LoVo (cell line): ENCODE results near the gene SPECC1.
A peak's percentile ranks its signal among the peaks of the same experiment; 100 is the strongest.
"Not testable (repeated sequence)": the region's sequence is repeated elsewhere in the genome, so short reads cannot be mapped to it uniquely, and the experiment has no call there.

Source experiments
- DNase-seq: peaks from one replicate; pipeline ENCODE4 v3.0.0-alpha.2; 2016; ENCODE audit warnings: low spot score

SPECC1 gene, protein sequence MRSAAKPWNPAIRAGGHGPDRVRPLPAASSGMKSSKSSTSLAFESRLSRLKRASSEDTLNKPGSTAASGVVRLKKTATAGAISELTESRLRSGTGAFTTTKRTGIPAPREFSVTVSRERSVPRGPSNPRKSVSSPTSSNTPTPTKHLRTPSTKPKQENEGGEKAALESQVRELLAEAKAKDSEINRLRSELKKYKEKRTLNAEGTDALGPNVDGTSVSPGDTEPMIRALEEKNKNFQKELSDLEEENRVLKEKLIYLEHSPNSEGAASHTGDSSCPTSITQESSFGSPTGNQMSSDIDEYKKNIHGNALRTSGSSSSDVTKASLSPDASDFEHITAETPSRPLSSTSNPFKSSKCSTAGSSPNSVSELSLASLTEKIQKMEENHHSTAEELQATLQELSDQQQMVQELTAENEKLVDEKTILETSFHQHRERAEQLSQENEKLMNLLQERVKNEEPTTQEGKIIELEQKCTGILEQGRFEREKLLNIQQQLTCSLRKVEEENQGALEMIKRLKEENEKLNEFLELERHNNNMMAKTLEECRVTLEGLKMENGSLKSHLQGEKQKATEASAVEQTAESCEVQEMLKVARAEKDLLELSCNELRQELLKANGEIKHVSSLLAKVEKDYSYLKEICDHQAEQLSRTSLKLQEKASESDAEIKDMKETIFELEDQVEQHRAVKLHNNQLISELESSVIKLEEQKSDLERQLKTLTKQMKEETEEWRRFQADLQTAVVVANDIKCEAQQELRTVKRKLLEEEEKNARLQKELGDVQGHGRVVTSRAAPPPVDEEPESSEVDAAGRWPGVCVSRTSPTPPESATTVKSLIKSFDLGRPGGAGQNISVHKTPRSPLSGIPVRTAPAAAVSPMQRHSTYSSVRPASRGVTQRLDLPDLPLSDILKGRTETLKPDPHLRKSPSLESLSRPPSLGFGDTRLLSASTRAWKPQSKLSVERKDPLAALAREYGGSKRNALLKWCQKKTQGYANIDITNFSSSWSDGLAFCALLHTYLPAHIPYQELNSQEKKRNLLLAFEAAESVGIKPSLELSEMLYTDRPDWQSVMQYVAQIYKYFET

DNA sequence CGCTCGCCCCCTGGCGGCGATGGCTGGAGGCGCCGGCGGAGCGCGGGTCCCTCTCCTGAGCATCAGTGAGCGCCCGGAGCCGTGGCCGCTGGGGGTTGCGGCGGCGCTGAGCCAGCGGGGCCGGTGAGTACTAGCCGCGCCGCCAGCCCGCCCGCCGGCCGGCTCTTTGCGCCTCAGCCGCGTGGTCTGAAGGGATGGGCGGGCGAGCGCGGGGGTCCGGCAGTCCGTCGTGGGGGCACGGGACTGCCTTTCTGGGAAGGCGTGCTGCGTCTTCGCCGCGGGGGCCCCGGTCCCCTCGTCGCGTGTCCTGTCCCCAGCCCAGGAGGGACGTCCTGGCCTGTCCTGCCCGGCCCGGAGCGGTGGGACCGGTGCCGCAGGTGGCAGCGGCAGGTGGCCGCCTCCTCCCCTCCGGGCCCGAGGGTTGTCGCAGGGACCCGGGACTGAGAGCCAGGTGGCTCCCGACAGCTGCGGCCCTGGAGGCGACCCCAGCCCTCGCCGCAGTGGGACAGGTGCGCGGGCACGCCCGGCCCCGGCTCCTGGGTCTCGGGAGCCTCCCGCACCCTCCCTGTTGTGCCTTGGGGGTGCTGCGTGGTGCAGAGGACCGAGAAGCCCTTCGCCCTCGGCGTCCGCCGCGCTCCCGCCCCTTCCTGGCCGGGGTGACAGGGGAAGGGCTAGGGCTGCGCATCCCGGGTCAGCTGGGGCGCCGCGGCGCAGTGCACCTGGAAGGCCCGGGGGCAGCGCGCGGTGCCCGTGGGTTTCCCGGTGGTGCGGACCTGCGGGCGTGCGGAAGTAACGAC is at the start of gene SPECC1:
Gene SPECC1, plus strand, starts transcription at position 58 of the 797 bp plus-strand sequence. CDS start 87,293 bp downstream, outside the sequence.
- DNase-seq: peak; percentile 86

DNA sequence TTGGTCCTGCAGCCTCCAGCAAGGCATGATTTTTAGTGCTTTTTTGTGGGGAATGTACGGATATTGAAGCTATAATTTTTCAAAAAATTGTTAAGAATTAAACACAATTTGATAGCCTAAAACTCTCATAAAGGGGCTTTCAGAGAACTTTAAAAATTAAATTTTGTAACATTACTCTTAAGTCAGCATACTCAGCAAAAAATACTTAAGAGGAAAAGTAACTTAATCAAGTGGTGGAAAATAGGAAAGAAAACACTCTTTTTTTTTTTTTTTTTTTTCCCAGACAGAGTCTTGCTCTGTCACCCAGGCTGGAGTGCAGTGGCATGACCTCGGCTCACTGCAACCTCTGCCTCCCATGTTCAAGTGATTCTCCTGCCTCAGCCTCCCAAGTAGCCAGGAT is 46.2 kb upstream of the SPECC1 start:
- DNase-seq: not testable (repeated sequence)

DNA sequence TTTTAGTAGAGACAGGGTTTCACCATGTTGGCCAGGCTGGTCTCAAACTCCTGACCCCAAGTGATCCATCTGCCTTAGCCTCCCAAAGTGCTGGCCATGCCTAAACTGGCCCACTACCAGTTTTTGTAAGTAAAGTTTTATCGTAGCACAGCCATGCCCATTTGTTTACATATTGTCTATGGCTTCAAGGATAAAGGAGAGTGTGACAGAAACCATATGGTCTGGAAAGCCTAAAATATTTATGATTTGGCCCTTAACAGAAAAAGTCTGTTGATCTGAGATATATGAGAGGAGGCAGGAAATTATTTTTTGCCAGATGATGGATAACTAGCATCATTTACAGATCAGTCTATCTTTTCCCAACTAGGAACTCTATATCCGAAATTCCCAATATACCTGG is 36.0 kb upstream of the SPECC1 start:
- DNase-seq: no peak

DNA sequence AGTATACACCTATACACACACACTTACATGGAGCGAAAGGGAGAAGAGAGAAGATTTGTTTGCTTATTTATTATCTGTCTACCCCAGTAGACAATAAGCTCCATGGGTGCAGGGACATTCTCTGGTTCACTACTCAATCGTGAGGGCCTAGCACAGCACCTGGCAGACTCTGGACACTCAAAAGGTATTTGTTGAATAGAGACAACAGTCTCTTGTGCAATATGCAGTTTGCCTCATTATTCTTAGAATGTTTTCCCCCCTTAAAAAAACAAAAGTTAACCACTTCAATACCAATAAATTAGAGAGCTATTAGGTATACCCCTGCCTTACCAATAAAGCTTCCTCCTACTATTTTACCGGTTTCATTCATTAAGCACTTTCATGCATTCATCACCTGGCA is 33.6 kb upstream of the SPECC1 start:
- no peak for DNase-seq

DNA sequence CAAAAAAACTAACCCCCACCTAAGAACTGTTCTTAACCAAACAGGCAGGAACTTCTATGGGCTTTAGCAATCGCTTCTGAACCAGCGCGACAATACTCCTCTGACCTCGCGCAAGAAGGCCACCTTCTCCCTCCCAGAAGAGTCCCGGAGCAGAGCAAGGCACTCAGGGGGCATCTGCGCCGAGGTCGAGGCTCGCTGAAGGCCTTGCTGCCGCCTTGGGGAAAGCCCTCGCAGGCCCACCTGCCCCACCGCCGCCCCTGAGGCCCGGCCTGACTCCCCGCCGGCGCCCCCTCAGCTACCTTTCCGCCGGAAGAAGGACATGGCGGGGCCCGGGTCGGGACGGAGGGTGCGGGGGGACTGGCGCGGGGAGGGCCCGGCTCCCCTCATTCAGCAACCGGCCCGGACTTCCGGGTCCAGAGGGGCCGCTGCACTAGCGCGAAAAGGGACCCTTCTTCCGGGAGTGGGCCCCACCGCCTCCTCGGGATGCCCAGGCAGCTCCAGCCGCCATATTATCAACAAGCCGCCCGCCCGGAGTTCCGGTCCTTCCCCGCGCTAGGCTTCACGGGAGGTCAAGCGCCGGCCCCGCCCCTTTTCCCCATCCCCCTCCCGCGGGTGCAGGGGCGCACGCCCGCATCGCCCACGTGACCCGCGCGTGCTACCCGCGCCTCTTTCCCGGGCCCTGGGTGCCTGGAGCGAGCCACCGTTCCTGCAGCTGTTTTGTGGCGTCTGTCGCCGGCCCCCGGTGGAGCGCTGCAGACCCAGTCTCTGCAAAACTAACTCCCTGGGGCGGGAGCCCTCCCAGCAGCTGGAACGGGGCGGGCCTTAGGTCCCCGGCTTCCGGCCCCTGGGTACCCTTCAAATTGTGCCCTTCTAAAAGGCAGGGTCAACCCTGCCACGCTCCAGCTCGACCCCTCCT is 31.6 kb upstream of the SPECC1 start, which contains the start of gene AKAP10:
Gene AKAP10, minus strand, starts transcription at position 536 of the 916 bp plus-strand sequence. Its CDS starts 149 bp downstream, at position 387.
- peak; percentile 85 for DNase-seq

DNA sequence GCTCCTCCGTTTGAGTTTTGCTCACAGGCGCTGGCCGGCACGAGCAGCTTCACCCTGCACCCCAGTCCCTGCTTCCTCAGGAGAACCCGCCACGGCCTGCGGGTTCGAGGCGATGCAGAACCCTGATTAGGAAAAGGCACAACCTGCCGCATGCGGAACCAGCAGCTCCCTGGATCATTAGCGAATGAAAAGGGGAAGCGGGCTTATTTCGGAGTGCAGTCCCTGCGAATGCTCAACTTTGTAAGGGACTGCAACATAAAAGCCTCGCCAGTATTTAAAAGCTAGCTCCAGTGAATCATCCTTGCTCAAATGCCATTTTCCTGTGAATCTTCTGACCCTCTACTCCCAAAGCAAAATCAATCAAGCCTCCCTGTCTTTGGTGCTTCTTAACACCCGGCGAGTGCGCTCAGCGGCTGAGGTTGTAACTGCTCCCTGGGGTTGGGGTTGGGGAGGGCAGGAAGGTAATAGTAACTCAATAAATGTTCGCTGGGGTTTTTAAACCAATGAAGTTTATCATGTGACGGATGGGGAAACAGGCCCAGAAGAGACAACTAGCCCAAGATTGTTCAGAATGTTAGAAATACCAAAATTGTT is 30.9 kb upstream of the SPECC1 start:
- DNase-seq: no peak

DNA sequence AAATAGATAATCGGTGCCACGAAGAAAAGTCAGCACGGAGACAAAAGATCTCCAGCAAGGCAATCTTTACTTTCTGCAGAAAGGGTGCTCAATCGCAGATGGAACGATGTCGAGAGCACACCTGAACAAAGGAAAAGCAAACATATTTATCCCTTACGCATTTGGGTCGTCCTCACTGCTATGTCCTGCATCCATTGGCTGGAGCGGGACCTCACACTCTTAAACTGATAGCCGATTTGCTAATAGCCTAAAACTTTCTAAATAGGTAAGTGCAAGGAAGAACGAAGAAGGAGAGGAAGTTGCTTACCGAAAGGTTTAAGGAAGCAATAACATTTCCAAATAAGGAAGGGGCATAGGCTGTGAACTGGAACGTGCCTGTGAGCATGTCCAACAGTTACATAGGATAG is 30.4 kb upstream of the SPECC1 start:
- no peak for DNase-seq

DNA sequence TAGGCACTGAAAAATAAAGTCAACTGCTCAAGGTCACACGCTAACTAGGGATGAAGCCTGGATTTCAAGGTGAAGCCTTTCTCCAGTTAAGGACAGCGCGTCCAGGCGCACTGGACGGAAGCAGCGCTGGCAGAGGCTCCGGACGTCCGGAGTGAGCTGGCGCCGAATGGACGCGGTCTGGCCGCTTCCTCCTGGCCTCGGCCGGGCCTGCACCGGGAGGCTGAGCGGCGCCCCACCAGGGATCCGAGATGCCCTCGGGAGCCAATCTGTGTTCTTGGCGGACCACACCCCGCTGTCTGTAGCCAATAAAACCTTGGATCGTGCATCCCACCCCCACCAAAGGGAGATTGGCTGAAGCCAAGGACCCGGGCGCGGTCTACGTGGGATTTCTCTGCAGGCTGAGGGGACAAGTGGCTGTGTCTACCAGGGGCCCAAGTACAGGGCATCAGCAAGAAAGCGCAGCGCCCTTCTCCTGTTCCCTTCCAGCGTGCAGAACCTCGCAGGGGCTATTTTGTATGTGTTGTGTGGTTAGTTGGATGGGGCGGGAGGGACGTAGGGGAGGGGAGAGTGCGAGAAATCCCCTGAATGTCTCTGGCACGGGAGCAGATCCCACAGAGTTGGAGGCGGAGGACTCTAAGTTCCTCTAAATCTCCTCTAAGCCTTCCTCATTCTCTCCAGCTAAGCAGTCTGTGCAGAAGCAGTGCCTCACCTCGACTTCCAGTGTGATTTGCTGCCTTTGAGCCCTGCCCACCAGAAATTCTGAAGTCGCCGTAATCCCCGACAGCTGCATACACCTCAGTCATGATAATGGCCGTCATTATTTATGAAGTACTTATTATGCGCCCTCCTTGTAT is 29.0 kb upstream of the SPECC1 start:
- no peak for DNase-seq

DNA sequence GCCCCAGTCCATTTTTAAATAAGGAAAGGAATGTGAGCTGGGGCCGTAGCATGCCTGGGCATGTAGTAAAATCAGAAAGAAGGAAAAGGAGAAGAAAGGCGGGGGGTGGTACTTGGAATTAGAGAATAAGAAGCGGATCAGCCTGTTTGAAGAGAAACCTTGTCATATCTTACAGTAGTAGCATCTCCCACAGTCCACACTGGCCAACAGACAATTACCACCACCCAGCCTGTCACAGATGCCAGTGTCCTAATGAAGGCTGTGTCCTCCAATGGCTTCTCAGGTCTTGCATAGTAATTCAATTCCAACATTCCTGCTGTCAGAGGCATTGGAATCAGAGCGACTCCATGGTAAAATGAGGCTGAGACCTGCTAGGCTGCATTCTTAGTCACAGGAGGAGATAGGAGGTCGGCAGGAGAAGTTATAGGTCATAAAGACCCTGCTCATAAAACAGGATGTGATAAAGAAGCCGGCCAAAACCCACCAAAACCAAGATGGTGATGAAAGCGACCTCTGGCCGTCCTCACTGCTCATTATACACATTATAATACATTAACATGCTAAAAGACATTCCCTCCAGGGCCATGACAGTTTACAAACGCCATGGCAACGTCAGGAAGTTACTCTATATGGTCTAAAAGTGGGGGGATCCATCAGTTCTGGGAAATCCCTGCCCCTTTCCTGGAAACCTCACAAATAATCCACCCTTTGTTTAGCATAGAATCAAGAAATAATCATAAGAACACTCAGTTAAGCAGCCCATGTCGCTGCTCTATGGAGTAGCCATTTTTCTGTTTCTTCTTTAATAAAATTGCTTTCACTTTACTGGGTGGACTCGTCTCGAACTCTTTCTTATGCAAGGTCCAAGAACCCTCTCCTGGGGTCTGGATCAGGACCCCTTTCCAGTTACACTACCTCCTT is 22.0 kb upstream of the SPECC1 start:
- no peak for DNase-seq

DNA sequence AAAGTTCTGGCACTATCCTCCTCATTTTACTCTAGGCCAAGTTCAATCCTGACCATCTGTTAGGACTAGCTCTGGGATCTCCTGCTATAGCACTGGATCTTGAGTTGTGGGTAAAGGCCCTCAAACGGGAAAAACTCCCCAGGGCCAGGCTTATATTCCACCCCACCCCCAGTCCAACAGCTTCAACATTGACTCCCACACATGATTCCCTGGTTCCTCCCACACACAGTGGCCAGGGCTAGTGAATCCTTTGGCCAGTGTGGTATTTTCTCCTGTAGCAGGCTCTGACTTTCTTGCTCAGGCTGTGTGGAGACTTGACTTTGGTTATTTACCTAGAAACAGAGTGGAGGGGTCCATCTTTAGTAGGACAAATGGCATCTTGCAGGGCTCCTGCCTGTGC is 21.3 kb upstream of the SPECC1 start:
- DNase-seq: no peak

DNA sequence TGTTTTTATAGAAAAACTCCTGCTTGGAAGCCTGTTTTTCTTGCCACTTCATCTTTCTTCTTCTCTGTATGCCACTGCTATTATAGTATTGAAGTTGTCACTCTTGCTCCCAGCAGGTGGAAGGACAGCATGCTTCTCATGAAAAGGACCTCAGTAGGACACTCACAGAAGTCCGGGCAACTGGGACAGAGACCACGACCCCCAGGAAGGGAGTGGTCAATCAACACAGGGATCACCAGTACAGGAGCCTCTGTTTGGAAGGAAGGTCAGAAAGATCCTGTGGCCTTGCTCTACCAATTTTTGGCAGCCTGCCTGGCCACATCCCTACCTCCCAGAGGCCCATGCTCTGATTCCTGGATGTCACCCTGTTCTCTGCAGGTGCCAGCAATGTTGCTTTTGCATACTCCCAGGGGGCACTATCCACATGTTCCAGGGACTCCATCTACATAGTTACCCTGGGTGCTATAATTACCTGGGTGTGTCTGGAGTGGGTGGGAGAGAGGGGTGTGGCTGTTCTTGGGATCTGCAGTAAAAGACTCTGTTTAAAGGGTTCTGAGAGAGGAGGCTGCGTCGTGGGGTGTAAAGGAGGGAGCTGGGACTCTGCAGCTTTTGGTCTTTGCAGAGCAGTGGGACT is 17.8 kb upstream of the SPECC1 start:
- no peak for DNase-seq

DNA sequence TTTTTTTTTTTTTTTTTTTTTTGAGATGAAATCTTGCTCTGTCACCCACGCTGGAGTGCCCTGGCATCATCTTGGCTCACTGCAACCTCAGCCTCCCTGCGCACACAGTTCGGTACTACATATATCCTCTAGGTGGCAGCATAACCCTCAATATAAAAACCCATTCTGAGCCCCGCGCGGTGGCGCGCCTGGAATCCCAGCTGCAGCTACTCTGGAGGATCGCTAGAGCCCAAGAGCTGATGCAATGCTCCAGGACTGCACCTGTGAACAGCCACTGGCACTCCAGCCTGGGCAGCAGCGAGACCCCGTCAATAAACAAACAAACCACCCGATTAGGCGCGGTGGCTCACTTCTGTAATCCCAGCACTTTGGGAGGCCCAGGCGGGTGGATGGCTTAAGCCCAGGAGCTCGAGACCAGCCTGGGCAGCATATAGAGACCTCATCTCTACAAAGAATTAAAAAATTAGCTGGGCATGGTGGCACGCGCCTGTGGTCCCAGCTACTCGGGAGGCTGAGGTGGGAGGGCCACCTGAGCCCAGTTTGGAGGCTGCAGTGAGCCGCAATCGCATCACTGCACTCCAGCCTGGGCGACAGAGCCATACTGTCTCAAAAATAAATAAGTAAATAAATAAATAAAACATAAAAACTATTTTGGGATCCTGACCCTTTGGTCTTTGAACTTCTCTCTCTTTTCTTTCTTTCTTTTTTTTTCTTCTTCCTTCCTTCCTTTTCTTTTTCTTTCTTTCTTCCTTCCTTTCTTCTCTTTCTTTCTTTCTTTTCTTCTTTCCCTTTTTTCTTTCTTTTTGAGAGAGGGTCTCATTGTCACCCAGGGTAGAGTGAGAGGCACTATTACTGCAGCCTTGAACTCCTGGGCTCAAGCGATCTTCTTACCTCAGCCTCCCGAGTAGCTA is 16.1 kb upstream of the SPECC1 start:
- DNase-seq: peak; percentile 91

DNA sequence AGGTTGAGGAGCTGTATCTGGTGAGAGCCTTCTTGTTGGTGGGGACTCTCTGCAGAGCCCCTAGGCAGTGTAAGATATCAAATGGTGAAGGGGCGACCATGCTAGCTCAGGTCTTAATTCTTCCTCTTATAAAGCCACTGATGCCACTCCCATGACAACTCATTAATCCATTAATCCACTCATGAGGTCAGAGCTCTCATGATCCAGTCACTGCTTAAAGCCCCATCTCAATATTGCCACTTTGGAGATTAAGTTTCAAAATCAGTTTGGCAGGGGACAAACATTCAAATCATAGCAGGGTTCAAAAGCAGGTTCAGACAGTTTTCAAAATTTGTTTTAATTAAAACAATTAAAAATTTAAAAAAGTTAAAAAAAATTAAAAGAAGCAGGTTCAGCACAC is 13.1 kb upstream of the SPECC1 start:
- no peak for DNase-seq

DNA sequence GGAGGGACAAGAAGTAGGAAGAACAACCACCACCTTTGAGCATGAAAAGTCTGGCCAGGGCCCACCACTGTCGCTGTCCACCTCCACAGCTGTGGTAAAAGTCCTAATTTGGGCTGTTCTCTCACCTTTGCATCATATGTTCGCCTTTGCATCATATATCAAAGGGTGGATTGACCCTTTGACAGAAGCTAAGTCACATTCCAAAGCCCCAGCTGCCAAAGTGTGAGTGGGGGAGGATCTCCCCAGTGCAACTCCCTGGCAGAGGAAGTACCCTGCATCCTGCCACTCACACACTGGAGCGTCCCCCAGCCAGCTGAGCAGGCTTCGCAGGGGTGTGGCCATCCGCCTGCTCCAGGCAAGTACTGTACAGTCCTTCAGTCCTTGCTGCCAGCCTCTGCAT is 12.7 kb upstream of the SPECC1 start:
- no peak for DNase-seq

DNA sequence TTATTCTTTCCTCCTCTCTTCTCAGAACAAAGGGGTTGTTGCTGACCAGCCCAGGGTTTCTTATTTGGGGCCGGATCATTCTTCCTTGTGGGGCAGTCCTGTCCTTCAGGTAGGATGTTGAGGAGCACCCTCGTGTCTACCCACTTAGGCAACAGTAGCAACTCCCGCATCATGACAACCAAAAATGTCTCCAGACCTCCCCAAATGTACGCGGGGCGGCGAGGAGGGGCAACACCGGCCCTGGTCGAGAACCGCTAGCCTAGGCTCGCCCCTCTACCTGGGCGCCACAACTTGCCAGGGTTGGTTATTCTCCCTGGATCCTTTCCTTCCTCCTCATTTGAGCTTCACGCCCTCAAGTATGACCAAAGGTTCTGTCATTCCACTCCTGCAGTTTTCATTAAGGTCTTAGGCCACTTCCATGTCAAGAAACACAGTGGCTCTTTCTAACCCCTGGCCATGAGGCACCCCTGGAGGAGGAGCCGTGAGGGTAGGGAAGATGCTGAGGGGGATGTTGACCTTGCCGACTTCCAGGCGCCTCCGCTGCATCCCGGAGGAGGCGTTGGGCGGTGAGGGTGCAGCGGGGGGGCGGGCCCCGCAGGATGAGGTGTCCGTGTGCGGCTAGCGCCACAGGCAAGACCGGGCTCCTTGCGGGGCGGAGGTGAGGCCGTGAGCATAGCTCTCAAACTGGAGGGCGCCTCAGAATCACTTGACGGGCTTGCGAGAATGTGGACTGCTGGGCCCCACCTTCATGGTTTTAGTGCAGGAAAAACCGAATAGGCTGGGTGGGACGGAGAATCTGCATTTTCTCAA is 712 bp upstream of the SPECC1 start:
- peak; percentile 38 for DNase-seq

DNA sequence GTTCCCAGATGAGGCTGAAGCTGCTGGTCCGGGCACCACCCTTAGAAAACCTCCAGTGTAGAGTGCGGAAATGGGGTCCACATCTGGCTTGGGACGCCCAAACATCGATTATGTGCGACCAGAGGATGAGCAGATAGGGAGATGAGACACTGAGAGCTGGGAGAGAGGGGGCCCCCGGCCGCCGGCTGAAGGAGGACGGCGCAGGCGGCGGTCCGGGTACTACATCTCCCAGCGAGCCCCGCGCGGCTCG is 182 bp upstream of the SPECC1 start:
- no peak for DNase-seq
